HepG2 (cell line): ENCODE data around the gene WNT5B. TPM values are rescaled to one million over a fixed set of nuclear protein-coding genes. Genes with fewer than 3 reads are reported as not detected.
A peak's percentile ranks its signal among the peaks of the same experiment; 100 is the strongest.

Experiments used
- DMAP1 ChIP-seq: IDR thresholded peaks from 2 replicates; pipeline ENCODE4 v1.6.1; 2016
- GATA4 ChIP-seq: sonication (generic); IDR thresholded peaks from 2 replicates; pipeline ENCODE4 v1.6.1; 2016; ENCODE audit warnings: antibody characterized with exemption, low read depth, borderline replicate concordance
- GMEB2 ChIP-seq: IDR thresholded peaks from 2 replicates; pipeline ENCODE4 v1.6.1; 2016; ENCODE audit warnings: missing biosample characterization, missing genetic modification reagents, low read depth
- HDAC2 ChIP-seq: sonication (generic); formaldehyde crosslinking; IDR thresholded peaks from 2 replicates; pipeline ENCODE4 v1.4.0; 2020; ENCODE audit warnings: missing genetic modification reagents
- HNRNPH1 ChIP-seq: fragments of 200-400 bp; formaldehyde crosslinking; optimal IDR thresholded peaks from 2 replicates; pipeline ENCODE3; 2017; ENCODE audit warnings: mild to moderate bottlenecking, low read depth, low read length
- IKZF4 ChIP-seq: sonication (generic); formaldehyde crosslinking; IDR thresholded peaks from 2 replicates; pipeline ENCODE4 v1.5.1; 2020; ENCODE audit warnings: borderline replicate concordance, mild to moderate bottlenecking, low read depth, missing genetic modification reagents; ENCODE audit errors: not compliant biosample characterization
- ISX ChIP-seq: sonication (generic); formaldehyde crosslinking; conservative IDR thresholded peaks from 2 replicates; pipeline ENCODE4 v1.5.0; 2020; ENCODE audit warnings: missing genetic modification reagents
- KAT8 ChIP-seq: IDR thresholded peaks from 2 replicates; pipeline ENCODE4 v1.6.1; 2016; ENCODE audit warnings: missing genetic modification reagents, missing compliant biosample characterization
- KLF16 ChIP-seq, 2 experiments: sonication (generic) in 1 of 2; formaldehyde crosslinking in 1 of 2; IDR thresholded peaks; 2 replicates each; pipeline versions ENCODE4 v1.6.1 to v1.8.0; 2016 to 2023; ENCODE audit warnings: missing genetic modification reagents in 2 of 2, missing compliant biosample characterization in 1 of 2
- MBNL3 ChIP-seq: fragments of 250-450 bp; sonication (Bioruptor Pico); conservative IDR thresholded peaks from 2 replicates; pipeline ENCODE4 v1.8.0; 2022; ENCODE audit warnings: mild to moderate bottlenecking, inconsistent platforms
- MEF2D ChIP-seq: sonication (generic); formaldehyde crosslinking; IDR thresholded peaks from 2 replicates; pipeline ENCODE4 v1.5.1; 2020; ENCODE audit warnings: mild to moderate bottlenecking, missing genetic modification reagents
- PPARG ChIP-seq: conservative IDR thresholded peaks from 2 replicates; pipeline ENCODE4 v1.6.1; 2016; ENCODE audit warnings: missing biosample characterization, missing genetic modification reagents
- XBP1 ChIP-seq: sonication (generic); formaldehyde crosslinking; IDR thresholded peaks from 2 replicates; pipeline ENCODE4 v1.5.0; 2020; ENCODE audit warnings: missing genetic modification reagents
- ZBTB7B ChIP-seq: sonication (generic); formaldehyde crosslinking; IDR thresholded peaks from 2 replicates; pipeline ENCODE4 v1.4.0; 2020; ENCODE audit warnings: missing genetic modification reagents
- ZMYM3 ChIP-seq: sonication (generic); formaldehyde crosslinking; IDR thresholded peaks from 2 replicates; pipeline ENCODE4 v1.5.1; 2020; ENCODE audit warnings: mild to moderate bottlenecking, missing genetic modification reagents
- ZNF12 ChIP-seq: sonication (generic); formaldehyde crosslinking; IDR thresholded peaks from 2 replicates; pipeline ENCODE4 v1.5.0; 2020; ENCODE audit warnings: missing genetic modification reagents
- ZNF326 ChIP-seq: sonication (generic); formaldehyde crosslinking; IDR thresholded peaks from 2 replicates; pipeline ENCODE4 v1.4.0; 2020; ENCODE audit warnings: missing genetic modification reagents, borderline replicate concordance
- ZNF343 ChIP-seq: sonication (generic); formaldehyde crosslinking; IDR thresholded peaks from 2 replicates; pipeline ENCODE4 v1.4.0; 2020; ENCODE audit warnings: mild to moderate bottlenecking, missing genetic modification reagents
- ZNF441 ChIP-seq: sonication (generic); formaldehyde crosslinking; IDR thresholded peaks from 2 replicates; pipeline ENCODE4 v1.7.0; 2021; ENCODE audit warnings: missing genetic modification reagents, borderline replicate concordance
- ZNF557 ChIP-seq: sonication (generic); formaldehyde crosslinking; IDR thresholded peaks from 2 replicates; pipeline ENCODE4 v1.4.0; 2020; ENCODE audit warnings: missing genetic modification reagents
- ZNF776 ChIP-seq: sonication (generic); formaldehyde crosslinking; IDR thresholded peaks from 2 replicates; pipeline ENCODE4 v1.4.0; 2020; ENCODE audit warnings: mild to moderate bottlenecking, missing genetic modification reagents
- ZNF777 ChIP-seq: sonication (generic); formaldehyde crosslinking; IDR thresholded peaks from 2 replicates; pipeline ENCODE4 v1.4.0; 2020; ENCODE audit warnings: missing genetic modification reagents
- ZNF816 ChIP-seq: sonication (generic); formaldehyde crosslinking; IDR thresholded peaks from 2 replicates; pipeline ENCODE4 v1.8.0; 2022; ENCODE audit warnings: missing genetic modification reagents, mild to moderate bottlenecking, borderline replicate concordance
- ZNF83 ChIP-seq: sonication (generic); formaldehyde crosslinking; IDR thresholded peaks from 2 replicates; pipeline ENCODE4 v1.4.0; 2020; ENCODE audit warnings: missing genetic modification reagents, mild to moderate bottlenecking, borderline replicate concordance
- polyA plus RNA-seq, 8 experiments: library from polyadenylated mRNA; depleted of rRNA in 3 of 8; stranded (reverse) in 7 of 8; unstranded in 1 of 8; fragments of >200 nt; fragmentation: Illumina TruSeq in 4 of 8; extraction: Trizol in 4 of 8; gene quantifications; 2 replicates each; pipeline versions ENCODE4 v1.2.1 to v1.2.3, GENCODE V29; 2011 to 2016; ENCODE audit warnings: low read depth in 4 of 8, missing spikeins in 1 of 8, mixed read lengths in 1 of 8; ENCODE audit not compliant: insufficient read depth in 1 of 8
- total RNA-seq, 5 experiments: library from RNA; depleted of rRNA; stranded (reverse); fragments of >200 nt; fragmentation: Illumina TruSeq; extraction: Trizol; gene quantifications; 2 replicates each; pipeline ENCODE4 v1.2.3, GENCODE V29; 2016; ENCODE audit warnings: low read depth in 1 of 5
- TF ChIP-seq, protein P1 (sequence below): sonication (generic); formaldehyde crosslinking; IDR thresholded peaks from 2 replicates; pipeline ENCODE4 v1.5.0; 2020; ENCODE audit warnings: mild to moderate bottlenecking, low read depth, missing genetic modification reagents, borderline replicate concordance
- TF ChIP-seq, protein P2 (sequence below): sonication (generic); formaldehyde crosslinking; IDR thresholded peaks from 2 replicates; pipeline ENCODE4 v1.5.1; 2020; ENCODE audit warnings: mild to moderate bottlenecking, missing genetic modification reagents, moderate library complexity

Gene WNT5B
- total and polyA plus RNA-seq, 2 of the 13 experiments (the other 11 are each of a cell fraction or from before 2014, with no cell fraction given): 0.04 TPM; not detected in 1

GRCh38 chr12:1661553-1662335 is 32.7 kb downstream of the WNT5B start (continued):
- TF ChIP-seq ZNF816 (CRISPR knock-in tag) (no peak; the same call in 1 of the 2 replicates), ZMYM3 (CRISPR knock-in tag) (peak; percentile 20; the same call in 1 of the 2 replicates), MBNL3 (CRISPR knock-in tag) (no peak), ZNF12 (CRISPR knock-in tag) (0 out of 2 replicates have a peak, but pooled peaks have one; percentile 1), ZNF326 (CRISPR knock-in tag) (no peak), ZNF557 (CRISPR knock-in tag) (no peak), DMAP1 (CRISPR knock-in tag) (peak; percentile 62; the same call in 1 of the 2 replicates), MEF2D (no peak), IKZF4 (no peak), ZNF777 (CRISPR knock-in tag) (peak; percentile 37; the same call in 1 of the 2 replicates), GMEB2 (CRISPR knock-in tag) (no peak), ZBTB7B (CRISPR knock-in tag) (peak; percentile 79), GATA4 (0 out of 2 replicates have a peak, but pooled peaks have one; percentile 30), ZNF343 (CRISPR knock-in tag) (no peak), ZNF776 (peak; percentile 89), ZNF441 (no peak), PPARG (CRISPR knock-in tag) (0 out of 2 replicates have a peak, but pooled peaks have one; percentile 17), ZNF83 (CRISPR knock-in tag) (no peak), XBP1 (CRISPR knock-in tag) (no peak), HNRNPH1 (no peak), HDAC2 (CRISPR knock-in tag) (no peak), KLF16 (CRISPR knock-in tag; IDR thresholded peaks at IDR 0.05) (peak in 1 of 2 experiments; percentile 70; a peak in 1 of 4 replicates), KAT8 (CRISPR knock-in tag) (peak; percentile 67), ISX (CRISPR knock-in tag) (no peak)
- TF ChIP-seq, protein P1, sequence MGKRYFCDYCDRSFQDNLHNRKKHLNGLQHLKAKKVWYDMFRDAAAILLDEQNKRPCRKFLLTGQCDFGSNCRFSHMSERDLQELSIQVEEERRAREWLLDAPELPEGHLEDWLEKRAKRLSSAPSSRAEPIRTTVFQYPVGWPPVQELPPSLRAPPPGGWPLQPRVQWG: no peak
- TF ChIP-seq, protein P2, sequence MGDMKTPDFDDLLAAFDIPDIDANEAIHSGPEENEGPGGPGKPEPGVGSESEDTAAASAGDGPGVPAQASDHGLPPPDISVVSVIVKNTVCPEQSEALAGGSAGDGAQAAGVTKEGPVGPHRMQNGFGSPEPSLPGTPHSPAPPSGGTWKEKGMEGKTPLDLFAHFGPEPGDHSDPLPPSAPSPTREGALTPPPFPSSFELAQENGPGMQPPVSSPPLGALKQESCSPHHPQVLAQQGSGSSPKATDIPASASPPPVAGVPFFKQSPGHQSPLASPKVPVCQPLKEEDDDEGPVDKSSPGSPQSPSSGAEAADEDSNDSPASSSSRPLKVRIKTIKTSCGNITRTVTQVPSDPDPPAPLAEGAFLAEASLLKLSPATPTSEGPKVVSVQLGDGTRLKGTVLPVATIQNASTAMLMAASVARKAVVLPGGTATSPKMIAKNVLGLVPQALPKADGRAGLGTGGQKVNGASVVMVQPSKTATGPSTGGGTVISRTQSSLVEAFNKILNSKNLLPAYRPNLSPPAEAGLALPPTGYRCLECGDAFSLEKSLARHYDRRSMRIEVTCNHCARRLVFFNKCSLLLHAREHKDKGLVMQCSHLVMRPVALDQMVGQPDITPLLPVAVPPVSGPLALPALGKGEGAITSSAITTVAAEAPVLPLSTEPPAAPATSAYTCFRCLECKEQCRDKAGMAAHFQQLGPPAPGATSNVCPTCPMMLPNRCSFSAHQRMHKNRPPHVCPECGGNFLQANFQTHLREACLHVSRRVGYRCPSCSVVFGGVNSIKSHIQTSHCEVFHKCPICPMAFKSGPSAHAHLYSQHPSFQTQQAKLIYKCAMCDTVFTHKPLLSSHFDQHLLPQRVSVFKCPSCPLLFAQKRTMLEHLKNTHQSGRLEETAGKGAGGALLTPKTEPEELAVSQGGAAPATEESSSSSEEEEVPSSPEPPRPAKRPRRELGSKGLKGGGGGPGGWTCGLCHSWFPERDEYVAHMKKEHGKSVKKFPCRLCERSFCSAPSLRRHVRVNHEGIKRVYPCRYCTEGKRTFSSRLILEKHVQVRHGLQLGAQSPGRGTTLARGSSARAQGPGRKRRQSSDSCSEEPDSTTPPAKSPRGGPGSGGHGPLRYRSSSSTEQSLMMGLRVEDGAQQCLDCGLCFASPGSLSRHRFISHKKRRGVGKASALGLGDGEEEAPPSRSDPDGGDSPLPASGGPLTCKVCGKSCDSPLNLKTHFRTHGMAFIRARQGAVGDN: peak; percentile 86
